Nephron (organoid): Measurements from ENCODE around the gene MYT1.

Experiments
- H3K27ac Mint-ChIP-seq, 3 experiments: 2 replicates each; pipeline ENCODE4 v1.8.0; 2020; ENCODE audit warnings: mixed read lengths in 3 of 3, mild to moderate bottlenecking in 2 of 3, moderate library complexity in 1 of 3
- H3K27me3 Mint-ChIP-seq: 2 replicates; pipeline ENCODE4 v1.8.0; 2021; ENCODE audit warnings: low read depth, mild to moderate bottlenecking, moderate library complexity, mixed read lengths
- H3K36me3 Mint-ChIP-seq: 2 replicates; pipeline ENCODE4 v1.8.0; 2020; ENCODE audit warnings: low read depth, mixed read lengths
- H3K4me1 Mint-ChIP-seq: 2 replicates; pipeline ENCODE4 v1.8.0; 2020; ENCODE audit warnings: mixed read lengths
- H3K4me3 Mint-ChIP-seq, 3 experiments: 2 replicates each; pipeline ENCODE4 v1.8.0; 2020; ENCODE audit warnings: mild to moderate bottlenecking in 3 of 3, mixed read lengths in 3 of 3, moderate library complexity in 2 of 3
- H3K9me3 Mint-ChIP-seq: 2 replicates; pipeline ENCODE4 v1.8.0; 2020; ENCODE audit warnings: mixed read lengths
- CTCF ChIP-seq, 3 experiments: fragments of 200-600 bp; sonication (generic); IDR thresholded peaks; one replicate each; pipeline ENCODE4 v1.5.0; 2021; ENCODE audit warnings: antibody characterized with exemption in 3 of 3; ENCODE audit not compliant: unreplicated experiment in 3 of 3

The MYT1 gene

GRCh38 chr20:64179805-64180204 lies 15.6 kb downstream of the MYT1 start:
- TF ChIP-seq CTCF (IDR thresholded peaks at IDR 0.05; ENCODE audit: unreplicated experiment in 3 of 3), result no peak
- no peak overlapping the region for H3K4me3 Mint-ChIP-seq
- H3K4me1 Mint-ChIP-seq, result no peaks in the 10 kb centered on the region
- H3K27ac Mint-ChIP-seq, result no peak overlapping the region
- H3K9me3 Mint-ChIP-seq, result no peaks in the 10 kb centered on the region
- H3K36me3 Mint-ChIP-seq, result no peaks in the 10 kb centered on the region
- peaks cover 46% of the 10 kb centered on the region for H3K27me3 Mint-ChIP-seq

- Mint-ChIP-seq H3K9me3 (no peaks in the 10 kb centered on the region), H3K4me1 (no peaks in the 10 kb centered on the region), H3K4me3 (no peak overlapping the region), H3K27me3 (peaks cover 51% of the 10 kb centered on the region), H3K27ac (no peak overlapping the region), H3K36me3 (no peaks in the 10 kb centered on the region)
- TF ChIP-seq CTCF (IDR thresholded peaks at IDR 0.05; ENCODE audit: unreplicated experiment in 3 of 3), result no peak
These were observed 16.4 kb downstream of the MYT1 start for GRCh38 chr20:64180673-64181072.

- TF ChIP-seq CTCF (IDR thresholded peaks at IDR 0.05; ENCODE audit: unreplicated experiment in 3 of 3), result no peak
- peaks cover 48% of the 10 kb centered on the region for H3K27me3 Mint-ChIP-seq
- H3K27ac Mint-ChIP-seq, result no peak overlapping the region
- H3K4me1 Mint-ChIP-seq, result no peaks in the 10 kb centered on the region
- H3K4me3 Mint-ChIP-seq, result no peak overlapping the region
- peaks cover 2% of the 10 kb centered on the region for H3K9me3 Mint-ChIP-seq
- no peaks in the 10 kb centered on the region for H3K36me3 Mint-ChIP-seq
These were observed 17.1 kb downstream of the MYT1 start for GRCh38 chr20:64181391-64181790.

- Mint-ChIP-seq H3K4me3 (no peak overlapping the region), H3K4me1 (no peaks in the 10 kb centered on the region), H3K27ac (no peak overlapping the region), H3K9me3 (peaks cover 3% of the 10 kb centered on the region), H3K36me3 (no peaks in the 10 kb centered on the region), H3K27me3 (peaks cover 39% of the 10 kb centered on the region)
- no peak for TF ChIP-seq CTCF (IDR thresholded peaks at IDR 0.05; ENCODE audit: unreplicated experiment in 3 of 3)
These were observed 18.1 kb downstream of the MYT1 start for GRCh38 chr20:64182146-64182865.

GRCh38 chr20:64183313-64183712 lies 19.1 kb downstream of the MYT1 start:
- Mint-ChIP-seq H3K27me3 (peaks cover 33% of the 10 kb centered on the region), H3K4me3 (no peak overlapping the region), H3K36me3 (no peaks in the 10 kb centered on the region), H3K4me1 (no peaks in the 10 kb centered on the region), H3K27ac (no peak overlapping the region), H3K9me3 (peaks cover 3% of the 10 kb centered on the region)
- no peak for TF ChIP-seq CTCF (IDR thresholded peaks at IDR 0.05; ENCODE audit: unreplicated experiment in 3 of 3)

GRCh38 chr20:64184795-64185194 lies 20.5 kb downstream of the MYT1 start:
- Mint-ChIP-seq H3K9me3 (peaks cover 3% of the 10 kb centered on the region), H3K4me1 (peaks cover 7% of the 10 kb centered on the region), H3K27me3 (peaks cover 25% of the 10 kb centered on the region), H3K27ac (no peak overlapping the region), H3K36me3 (no peaks in the 10 kb centered on the region), H3K4me3 (no peak overlapping the region)
- no peak for TF ChIP-seq CTCF (IDR thresholded peaks at IDR 0.05; ENCODE audit: unreplicated experiment in 3 of 3)
